HepG2 (cell line): ENCODE measurements around the gene CDKN1C. TPM values are rescaled to one million over a fixed set of nuclear protein-coding genes. Genes with fewer than 3 reads are reported as not detected.

Experiments
- AGO2 ChIP-seq: fragments of 200-400 bp; formaldehyde crosslinking; optimal IDR thresholded peaks from 2 replicates; pipeline ENCODE3; 2017; ENCODE audit warnings: mild to moderate bottlenecking, low read depth, low read length, moderate library complexity
- E2F1 ChIP-seq: sonication (generic); formaldehyde crosslinking; IDR thresholded peaks from 2 replicates; pipeline ENCODE4 v1.5.0; 2020; ENCODE audit warnings: missing genetic modification reagents
- ELF3 ChIP-seq: IDR thresholded peaks from 2 replicates; pipeline ENCODE4 v1.6.1; 2016; ENCODE audit warnings: missing genetic modification reagents, missing compliant biosample characterization
- ERF ChIP-seq: IDR thresholded peaks from 2 replicates; pipeline ENCODE4 v1.6.1; 2018; ENCODE audit warnings: missing biosample characterization, missing genetic modification reagents
- HES4 ChIP-seq: sonication (generic); formaldehyde crosslinking; IDR thresholded peaks from 2 replicates; pipeline ENCODE4 v1.9.0; 2021; ENCODE audit warnings: mild to moderate bottlenecking, missing genetic modification reagents, borderline replicate concordance
- HIVEP1 ChIP-seq: sonication (generic); formaldehyde crosslinking; IDR thresholded peaks from 2 replicates; pipeline ENCODE4 v1.4.0; 2020; ENCODE audit warnings: mild to moderate bottlenecking, missing genetic modification reagents
- ISX ChIP-seq: sonication (generic); formaldehyde crosslinking; conservative IDR thresholded peaks from 2 replicates; pipeline ENCODE4 v1.5.0; 2020; ENCODE audit warnings: missing genetic modification reagents
- KMT2B ChIP-seq: IDR thresholded peaks from 2 replicates; pipeline ENCODE4 v1.6.1; 2016; ENCODE audit warnings: missing genetic modification reagents, missing compliant biosample characterization
- MBD4 ChIP-seq: IDR thresholded peaks from 2 replicates; pipeline ENCODE4 v1.6.1; 2012; ENCODE audit warnings: low read length, inconsistent platforms, borderline replicate concordance
- MYNN ChIP-seq: sonication (generic); formaldehyde crosslinking; IDR thresholded peaks from 2 replicates; pipeline ENCODE4 v1.4.0; 2020; ENCODE audit warnings: mild to moderate bottlenecking, low read depth, missing genetic modification reagents
- PAF1 ChIP-seq: IDR thresholded peaks from 2 replicates; pipeline ENCODE4 v1.6.1; 2016; ENCODE audit warnings: missing genetic modification reagents, missing compliant biosample characterization
- TARDBP ChIP-seq: sonication (generic); formaldehyde crosslinking; IDR thresholded peaks from 2 replicates; pipeline ENCODE4 v1.8.0; 2022; ENCODE audit warnings: mild to moderate bottlenecking, missing genetic modification reagents
- XRCC5 ChIP-seq: fragments of 200-400 bp; formaldehyde crosslinking; optimal IDR thresholded peaks from 2 replicates; pipeline ENCODE3; 2017; ENCODE audit warnings: mild to moderate bottlenecking, low read length
- ZNF234 ChIP-seq: sonication (generic); formaldehyde crosslinking; conservative IDR thresholded peaks from 2 replicates; pipeline ENCODE4 v1.5.1; 2020; ENCODE audit warnings: mild to moderate bottlenecking, missing genetic modification reagents
- ZNF282 ChIP-seq: fragments of 450-650 bp; IDR thresholded peaks from 2 replicates; pipeline ENCODE4 v1.6.1; 2018; ENCODE audit not compliant: partially characterized antibody
- ZNF530 ChIP-seq: sonication (generic); formaldehyde crosslinking; IDR thresholded peaks from 2 replicates; pipeline ENCODE4 v1.5.0; 2020; ENCODE audit warnings: low read depth, mild to moderate bottlenecking, missing genetic modification reagents
- ZNF570 ChIP-seq: sonication (generic); formaldehyde crosslinking; IDR thresholded peaks from 2 replicates; pipeline ENCODE4 v1.4.0; 2020; ENCODE audit warnings: mild to moderate bottlenecking, missing genetic modification reagents, borderline replicate concordance
- ZNF619 ChIP-seq: sonication (generic); formaldehyde crosslinking; IDR thresholded peaks from 2 replicates; pipeline ENCODE4 v1.4.0; 2020; ENCODE audit warnings: mild to moderate bottlenecking, missing genetic modification reagents
- ZNF670 ChIP-seq: sonication (generic); formaldehyde crosslinking; IDR thresholded peaks from 2 replicates; pipeline ENCODE4 v1.8.0; 2022; ENCODE audit warnings: mild to moderate bottlenecking, missing genetic modification reagents, borderline replicate concordance
- ZNF720 ChIP-seq: sonication (generic); formaldehyde crosslinking; IDR thresholded peaks from 2 replicates; pipeline ENCODE4 v1.4.0; 2020; ENCODE audit warnings: missing genetic modification reagents
- ZNF772 ChIP-seq: sonication (generic); formaldehyde crosslinking; IDR thresholded peaks from 2 replicates; pipeline ENCODE4 v1.5.0; 2020; ENCODE audit warnings: mild to moderate bottlenecking, missing genetic modification reagents
- ZSCAN12 ChIP-seq: sonication (generic); formaldehyde crosslinking; IDR thresholded peaks from 2 replicates; pipeline ENCODE4 v1.9.0; 2021; ENCODE audit warnings: mild to moderate bottlenecking, missing genetic modification reagents
- polyA plus RNA-seq, 8 experiments: library from polyadenylated mRNA; depleted of rRNA in 3 of 8; stranded (reverse) in 7 of 8; unstranded in 1 of 8; fragments of >200 nt; fragmentation: Illumina TruSeq in 4 of 8; extraction: Trizol in 4 of 8; gene quantifications; 2 replicates each; pipeline versions ENCODE4 v1.2.1 to v1.2.3, GENCODE V29; 2011 to 2016; ENCODE audit warnings: low read depth in 4 of 8, missing spikeins in 1 of 8, mixed read lengths in 1 of 8; ENCODE audit not compliant: insufficient read depth in 1 of 8
- total RNA-seq, 5 experiments: library from RNA; depleted of rRNA; stranded (reverse); fragments of >200 nt; fragmentation: Illumina TruSeq; extraction: Trizol; gene quantifications; 2 replicates each; pipeline ENCODE4 v1.2.3, GENCODE V29; 2016; ENCODE audit warnings: low read depth in 1 of 5
- TF ChIP-seq, protein P1 (sequence below): sonication (generic); formaldehyde crosslinking; IDR thresholded peaks from 2 replicates; pipeline ENCODE4 v1.4.0; 2020; ENCODE audit warnings: missing genetic modification reagents
- TF ChIP-seq, protein P2 (sequence below): sonication (generic); formaldehyde crosslinking; IDR thresholded peaks from 2 replicates; pipeline ENCODE4 v1.4.0; 2020; ENCODE audit warnings: missing genetic modification reagents
- TF ChIP-seq, protein P3 (sequence below): sonication (generic); formaldehyde crosslinking; IDR thresholded peaks from 2 replicates; pipeline ENCODE4 v1.9.0; 2021; ENCODE audit warnings: missing genetic modification reagents, borderline replicate concordance
- TF ChIP-seq, protein P4 (sequence below): sonication (generic); formaldehyde crosslinking; IDR thresholded peaks from 2 replicates; pipeline ENCODE4 v1.5.0; 2020; ENCODE audit warnings: missing genetic modification reagents, mild to moderate bottlenecking, borderline replicate concordance

The CDKN1C gene
- total and polyA plus RNA-seq, 2 of the 13 experiments (the other 11 are each of a cell fraction or from before 2014, with no cell fraction given), result not detected

DNA sequence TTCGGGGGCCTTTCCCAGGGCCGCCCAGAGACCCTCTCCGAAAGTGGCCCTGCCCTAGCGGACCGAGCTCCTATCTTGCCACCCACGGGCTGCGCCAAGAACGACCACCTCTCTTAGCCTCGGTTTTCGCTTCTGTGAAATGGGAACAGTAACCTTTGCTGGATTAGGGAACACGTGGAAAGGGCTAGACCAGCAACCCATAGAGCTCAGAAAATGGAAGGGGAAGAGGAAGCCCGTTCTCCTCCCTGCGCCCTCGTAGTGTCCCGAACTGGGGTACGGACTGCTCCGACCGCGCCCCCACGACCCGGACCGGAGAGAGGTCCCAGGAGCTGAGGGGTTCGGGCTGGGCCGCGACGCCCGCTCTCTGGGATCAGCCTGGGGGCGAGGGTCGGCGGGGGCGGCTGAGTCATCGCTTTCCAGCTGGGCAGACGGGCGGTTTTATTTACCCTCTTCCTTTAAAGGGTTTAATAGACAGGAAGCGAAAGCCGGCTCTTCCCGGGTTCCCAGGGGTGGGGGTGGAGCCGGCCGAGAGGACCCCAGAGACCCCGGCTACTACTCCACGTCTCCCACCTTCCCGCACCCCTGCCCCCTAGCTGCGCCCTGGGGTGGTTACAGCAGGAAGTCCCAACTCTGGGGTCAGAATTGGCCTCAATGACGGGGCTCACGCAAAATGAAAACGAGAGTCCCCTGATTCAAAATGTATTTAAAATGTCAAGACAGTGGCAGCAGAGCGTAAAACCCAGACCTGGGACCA lies 44.6 kb upstream of the CDKN1C start (continued):
- no peak for TF ChIP-seq ZSCAN12 (CRISPR knock-in tag)
- TF ChIP-seq PAF1 (CRISPR knock-in tag), result no peak
- TF ChIP-seq, protein P1, sequence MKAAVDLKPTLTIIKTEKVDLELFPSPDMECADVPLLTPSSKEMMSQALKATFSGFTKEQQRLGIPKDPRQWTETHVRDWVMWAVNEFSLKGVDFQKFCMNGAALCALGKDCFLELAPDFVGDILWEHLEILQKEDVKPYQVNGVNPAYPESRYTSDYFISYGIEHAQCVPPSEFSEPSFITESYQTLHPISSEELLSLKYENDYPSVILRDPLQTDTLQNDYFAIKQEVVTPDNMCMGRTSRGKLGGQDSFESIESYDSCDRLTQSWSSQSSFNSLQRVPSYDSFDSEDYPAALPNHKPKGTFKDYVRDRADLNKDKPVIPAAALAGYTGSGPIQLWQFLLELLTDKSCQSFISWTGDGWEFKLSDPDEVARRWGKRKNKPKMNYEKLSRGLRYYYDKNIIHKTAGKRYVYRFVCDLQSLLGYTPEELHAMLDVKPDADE, result no peak
- TF ChIP-seq ZNF720 (CRISPR knock-in tag), result no peak
- TF ChIP-seq XRCC5, result no peak
- no peak for TF ChIP-seq MBD4
- no peak for TF ChIP-seq ZNF570 (CRISPR knock-in tag)
- 0 out of 2 replicates have a peak, but pooled peaks have one; percentile 8 for TF ChIP-seq ERF (CRISPR knock-in tag)
- TF ChIP-seq ELF3 (CRISPR knock-in tag), result peak; percentile 0; the same call in 1 of the 2 replicates
- peak; percentile 51 for TF ChIP-seq AGO2
- 0 out of 2 replicates have a peak, but pooled peaks have one; percentile 28 for TF ChIP-seq ZNF772 (CRISPR knock-in tag)
- TF ChIP-seq ZNF619 (CRISPR knock-in tag), result no peak
- TF ChIP-seq KMT2B (CRISPR knock-in tag), result no peak
- TF ChIP-seq E2F1, result no peak
- TF ChIP-seq, protein P2, sequence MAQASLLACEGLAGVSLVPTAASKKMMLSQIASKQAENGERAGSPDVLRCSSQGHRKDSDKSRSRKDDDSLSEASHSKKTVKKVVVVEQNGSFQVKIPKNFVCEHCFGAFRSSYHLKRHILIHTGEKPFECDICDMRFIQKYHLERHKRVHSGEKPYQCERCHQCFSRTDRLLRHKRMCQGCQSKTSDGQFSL (CRISPR knock-in tag), result no peak
- TF ChIP-seq HES4, result no peak
- TF ChIP-seq MYNN (CRISPR knock-in tag), result no peak
- 0 out of 2 replicates have a peak, but pooled peaks have one; percentile 30 for TF ChIP-seq ZNF234 (CRISPR knock-in tag)
- no peak for TF ChIP-seq ZNF282
- TF ChIP-seq ZNF530 (CRISPR knock-in tag), result no peak
- TF ChIP-seq, protein P3, sequence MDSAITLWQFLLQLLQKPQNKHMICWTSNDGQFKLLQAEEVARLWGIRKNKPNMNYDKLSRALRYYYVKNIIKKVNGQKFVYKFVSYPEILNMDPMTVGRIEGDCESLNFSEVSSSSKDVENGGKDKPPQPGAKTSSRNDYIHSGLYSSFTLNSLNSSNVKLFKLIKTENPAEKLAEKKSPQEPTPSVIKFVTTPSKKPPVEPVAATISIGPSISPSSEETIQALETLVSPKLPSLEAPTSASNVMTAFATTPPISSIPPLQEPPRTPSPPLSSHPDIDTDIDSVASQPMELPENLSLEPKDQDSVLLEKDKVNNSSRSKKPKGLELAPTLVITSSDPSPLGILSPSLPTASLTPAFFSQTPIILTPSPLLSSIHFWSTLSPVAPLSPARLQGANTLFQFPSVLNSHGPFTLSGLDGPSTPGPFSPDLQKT (CRISPR knock-in tag), result no peak
- TF ChIP-seq, protein P4, sequence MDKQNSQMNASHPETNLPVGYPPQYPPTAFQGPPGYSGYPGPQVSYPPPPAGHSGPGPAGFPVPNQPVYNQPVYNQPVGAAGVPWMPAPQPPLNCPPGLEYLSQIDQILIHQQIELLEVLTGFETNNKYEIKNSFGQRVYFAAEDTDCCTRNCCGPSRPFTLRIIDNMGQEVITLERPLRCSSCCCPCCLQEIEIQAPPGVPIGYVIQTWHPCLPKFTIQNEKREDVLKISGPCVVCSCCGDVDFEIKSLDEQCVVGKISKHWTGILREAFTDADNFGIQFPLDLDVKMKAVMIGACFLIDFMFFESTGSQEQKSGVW (CRISPR knock-in tag), result no peak
- no peak for TF ChIP-seq TARDBP
- TF ChIP-seq HIVEP1, result no peak
- no peak for TF ChIP-seq ZNF670 (CRISPR knock-in tag)
- no peak for TF ChIP-seq ISX (CRISPR knock-in tag)
